NCI-H2029 (cell line): ENCODE data around the gene TNRC18.
"Not testable (repeated sequence)": the region's sequence is repeated elsewhere in the genome, so short reads cannot be mapped to it uniquely, and the experiment has no call there.

Source experiments
- DNase-seq: peaks from one replicate; lab custom pipeline; 2025; lab: John Stamatoyannopoulos, UW

TNRC18 gene

DNA sequence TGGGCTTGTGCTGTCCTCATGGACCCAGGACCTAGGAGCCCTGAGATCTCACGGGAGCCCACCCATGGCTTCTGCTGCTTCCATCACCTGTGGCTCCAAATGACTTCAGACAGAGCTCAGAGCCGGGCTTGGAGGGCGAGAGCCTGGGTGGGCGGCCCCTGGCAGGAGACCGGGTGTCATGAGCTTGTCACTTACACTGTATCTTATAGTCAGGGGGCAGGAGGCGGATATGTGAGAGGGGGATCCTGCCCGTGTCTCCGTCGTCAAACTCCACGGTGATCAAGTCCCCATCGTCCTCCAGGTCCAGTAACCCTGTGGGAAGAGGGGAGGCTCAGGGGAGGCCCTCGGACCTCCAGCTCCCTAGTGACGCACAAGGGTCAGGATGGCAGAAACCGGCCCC is 107.9 kb downstream of the TNRC18 start:
- DNase-seq: no peak

DNA sequence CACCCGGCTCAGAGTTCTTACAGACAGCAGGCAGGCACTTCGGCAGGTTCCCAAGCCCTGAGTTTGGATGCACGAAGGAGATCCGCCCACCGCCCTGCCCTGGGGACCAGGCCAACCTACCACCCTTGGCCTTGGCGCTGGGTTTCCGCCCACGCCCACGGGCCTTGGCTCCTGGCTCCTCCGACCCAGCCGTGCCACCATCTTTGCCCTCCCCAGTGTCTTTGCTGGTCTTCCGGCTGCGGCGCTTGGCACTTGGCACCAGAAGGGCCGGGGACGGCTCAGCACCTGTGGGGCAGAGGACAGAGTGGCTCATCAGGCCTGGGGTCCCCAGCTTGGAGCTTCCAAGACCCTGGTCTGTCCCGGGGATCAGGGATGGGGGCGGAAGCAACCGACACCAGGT is 108.8 kb downstream of the TNRC18 start:
- DNase-seq: no peak

- not testable (repeated sequence) for DNase-seq
Measured at GRCh38 chr7:5313076-5313885, 110.4 kb downstream of the TNRC18 start.

GRCh38 chr7:5312276-5313070 is 111.2 kb downstream of the TNRC18 start:
- DNase-seq: not testable (repeated sequence)

DNA sequence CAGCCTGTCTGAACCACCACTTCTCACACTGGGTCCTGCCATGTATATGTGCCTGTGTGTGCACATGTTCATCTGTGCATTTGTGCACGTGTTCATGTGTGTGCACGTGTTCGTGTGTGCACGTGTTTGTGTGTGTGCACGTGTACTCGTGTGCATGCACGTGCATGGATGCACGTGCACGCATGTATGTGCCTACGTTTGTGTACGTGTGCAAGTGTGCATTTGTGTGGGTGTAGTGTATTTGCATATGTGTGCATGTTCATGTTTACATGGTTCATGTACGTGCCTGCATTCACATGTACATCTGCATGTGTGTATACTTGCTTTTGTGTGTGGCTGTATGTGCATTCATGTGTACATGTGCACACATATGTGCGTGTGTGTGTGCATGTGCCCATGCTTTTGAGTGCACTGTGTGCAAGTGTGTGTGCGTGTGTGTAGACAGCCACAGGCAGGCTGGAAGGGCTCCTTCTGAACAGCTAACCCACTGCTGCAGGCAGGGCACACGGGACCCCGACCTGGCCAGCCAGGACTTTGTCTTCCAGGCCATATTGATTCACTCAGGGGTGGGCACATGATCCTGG is 112.7 kb downstream of the TNRC18 start:
- no peak for DNase-seq

- DNase-seq: no peak
Measured at GRCh38 chr7:5309146-5309545, 114.5 kb downstream of the TNRC18 start.

- not testable (repeated sequence) for DNase-seq
Measured at GRCh38 chr7:5307221-5308142, 116.2 kb downstream of the TNRC18 start.

DNA sequence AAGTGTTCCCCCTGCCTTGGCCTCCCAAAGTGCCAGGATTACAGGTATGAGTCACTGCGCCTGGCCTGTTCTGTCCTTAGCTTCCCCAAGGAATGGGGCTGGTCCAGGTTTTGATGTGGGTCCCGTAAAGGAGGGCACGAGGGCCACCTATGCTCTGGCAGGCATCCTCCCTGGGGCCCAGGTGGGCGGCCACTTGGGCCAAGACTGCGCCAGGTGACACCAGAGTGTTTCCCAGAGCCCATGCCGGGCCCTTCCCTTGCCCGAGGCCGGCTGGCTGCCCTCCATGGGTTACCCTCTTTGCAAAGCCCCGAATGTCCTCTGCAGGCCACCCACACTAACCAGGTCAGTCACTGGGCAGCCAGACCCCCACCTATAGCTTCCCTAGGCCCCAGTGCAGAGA is 118.6 kb downstream of the TNRC18 start:
- not testable (repeated sequence) for DNase-seq

DNA sequence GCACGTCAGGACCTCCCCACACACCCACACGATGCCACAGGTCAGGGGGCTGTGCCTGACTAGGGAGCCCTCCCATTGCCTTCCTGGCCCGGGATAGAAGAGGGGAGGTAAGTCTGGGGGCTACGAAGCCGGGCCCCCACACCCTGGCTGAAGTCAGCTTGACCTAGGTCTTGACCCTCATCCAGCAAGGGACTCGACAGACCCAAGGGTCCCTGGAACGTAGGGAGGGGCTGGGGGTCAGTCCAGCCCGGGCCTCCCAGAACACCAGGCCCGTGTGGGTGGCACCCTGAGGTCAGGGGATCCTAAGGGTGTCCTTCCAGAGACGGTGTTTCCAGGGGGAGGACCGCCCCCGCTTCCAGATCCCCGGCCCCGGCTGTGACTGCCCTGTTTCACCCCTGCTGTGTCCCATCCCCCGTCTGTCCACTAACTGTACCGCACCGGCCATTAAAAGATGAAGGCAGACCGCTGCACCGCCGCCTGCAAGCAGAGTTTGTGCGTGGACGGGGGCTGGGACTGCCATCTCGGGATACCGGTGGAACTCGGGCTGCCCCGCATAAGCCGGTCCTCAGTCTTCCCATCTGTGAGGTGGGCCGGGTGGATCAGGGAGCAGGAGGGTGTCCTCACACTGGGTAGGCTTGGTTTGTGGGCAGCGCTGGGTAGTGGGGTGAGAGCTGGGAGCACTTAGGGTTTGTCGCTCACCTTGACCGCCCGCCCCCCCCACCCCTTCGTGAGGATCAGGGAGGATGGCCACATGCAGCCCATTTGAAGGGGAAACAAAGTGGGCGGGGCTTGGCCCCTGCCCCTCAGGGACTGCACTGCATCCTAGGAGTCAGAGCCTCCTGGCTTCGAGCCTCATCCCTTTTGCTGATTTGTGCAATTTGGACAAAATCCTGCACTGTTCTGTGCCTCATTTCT is 119.8 kb downstream of the TNRC18 start:
- DNase-seq: no peak

DNA sequence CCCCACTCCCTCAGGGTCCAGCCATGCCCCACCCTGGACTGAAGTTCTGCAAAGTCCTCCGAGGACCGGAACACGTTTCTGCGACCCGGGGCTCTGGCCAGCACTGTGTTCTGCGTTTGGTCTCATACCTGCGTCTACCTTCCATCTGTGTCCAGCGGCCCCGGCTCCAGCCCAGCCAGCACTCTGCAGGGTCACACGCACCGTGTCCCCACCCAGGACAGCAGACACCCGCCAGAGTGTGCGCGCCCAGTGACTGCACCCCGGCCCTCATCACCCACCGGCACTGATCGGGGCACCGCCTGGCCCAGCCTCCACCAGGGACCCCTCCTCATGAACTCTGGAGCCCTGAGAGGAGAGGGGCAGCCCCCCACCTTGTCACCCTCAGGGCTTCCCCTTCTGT is 120.6 kb downstream of the TNRC18 start:
- no peak for DNase-seq

DNA sequence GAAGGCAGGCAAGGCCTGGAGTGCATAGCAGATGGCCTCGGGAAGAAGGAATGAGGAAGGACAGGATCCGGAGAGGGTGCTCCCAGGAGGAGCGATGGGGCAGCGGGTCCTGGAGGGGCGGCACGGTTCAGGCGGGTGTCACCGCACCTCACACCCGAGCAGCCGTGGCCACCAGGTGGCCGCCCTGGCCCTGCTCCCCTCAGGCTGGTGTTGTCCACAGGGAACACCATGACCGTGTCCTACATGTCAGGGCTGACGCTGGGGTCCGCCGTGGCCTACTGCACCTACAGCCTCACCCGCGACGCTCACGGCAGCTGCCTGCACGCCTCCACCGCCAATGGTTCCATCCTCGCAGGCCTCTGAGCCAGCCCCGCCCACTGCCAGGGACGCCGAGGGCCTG is 121.1 kb downstream of the TNRC18 start:
- DNase-seq: no peak

GRCh38 chr7:5300366-5300765 is 123.3 kb downstream of the TNRC18 start:
- no peak for DNase-seq

GRCh38 chr7:5296611-5297226 is 126.9 kb downstream of the TNRC18 start:
- no peak for DNase-seq

DNA sequence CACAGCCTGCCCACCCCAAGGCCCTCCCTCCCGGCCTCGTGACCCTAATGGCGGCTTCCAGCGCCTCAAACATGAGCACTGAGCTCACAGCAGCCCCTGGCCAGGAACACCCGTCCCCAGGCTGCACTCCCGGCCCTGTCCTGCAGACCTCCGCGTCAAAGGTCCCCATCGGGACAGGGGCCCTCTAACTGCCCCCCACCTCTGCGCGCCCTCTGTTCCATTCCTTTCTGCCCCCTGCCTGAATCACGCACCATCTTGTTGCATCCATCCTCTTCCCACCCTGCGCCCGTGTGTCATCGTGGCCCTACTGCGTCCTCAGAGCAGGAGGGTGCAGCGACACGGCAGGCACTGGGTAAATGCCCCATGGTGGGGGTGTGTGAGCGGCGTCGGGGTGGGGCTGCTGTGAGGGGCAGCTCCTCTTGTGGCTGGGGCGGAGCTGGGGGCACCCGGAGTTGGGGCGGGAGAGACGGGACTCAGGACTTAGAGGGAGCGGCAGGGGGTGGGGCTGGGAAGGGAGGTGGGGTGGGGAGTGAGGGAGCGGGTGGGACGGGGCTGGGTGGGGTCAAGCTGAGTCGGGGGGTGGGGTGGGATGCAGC is 127.5 kb downstream of the TNRC18 start:
- DNase-seq: no peak

DNA sequence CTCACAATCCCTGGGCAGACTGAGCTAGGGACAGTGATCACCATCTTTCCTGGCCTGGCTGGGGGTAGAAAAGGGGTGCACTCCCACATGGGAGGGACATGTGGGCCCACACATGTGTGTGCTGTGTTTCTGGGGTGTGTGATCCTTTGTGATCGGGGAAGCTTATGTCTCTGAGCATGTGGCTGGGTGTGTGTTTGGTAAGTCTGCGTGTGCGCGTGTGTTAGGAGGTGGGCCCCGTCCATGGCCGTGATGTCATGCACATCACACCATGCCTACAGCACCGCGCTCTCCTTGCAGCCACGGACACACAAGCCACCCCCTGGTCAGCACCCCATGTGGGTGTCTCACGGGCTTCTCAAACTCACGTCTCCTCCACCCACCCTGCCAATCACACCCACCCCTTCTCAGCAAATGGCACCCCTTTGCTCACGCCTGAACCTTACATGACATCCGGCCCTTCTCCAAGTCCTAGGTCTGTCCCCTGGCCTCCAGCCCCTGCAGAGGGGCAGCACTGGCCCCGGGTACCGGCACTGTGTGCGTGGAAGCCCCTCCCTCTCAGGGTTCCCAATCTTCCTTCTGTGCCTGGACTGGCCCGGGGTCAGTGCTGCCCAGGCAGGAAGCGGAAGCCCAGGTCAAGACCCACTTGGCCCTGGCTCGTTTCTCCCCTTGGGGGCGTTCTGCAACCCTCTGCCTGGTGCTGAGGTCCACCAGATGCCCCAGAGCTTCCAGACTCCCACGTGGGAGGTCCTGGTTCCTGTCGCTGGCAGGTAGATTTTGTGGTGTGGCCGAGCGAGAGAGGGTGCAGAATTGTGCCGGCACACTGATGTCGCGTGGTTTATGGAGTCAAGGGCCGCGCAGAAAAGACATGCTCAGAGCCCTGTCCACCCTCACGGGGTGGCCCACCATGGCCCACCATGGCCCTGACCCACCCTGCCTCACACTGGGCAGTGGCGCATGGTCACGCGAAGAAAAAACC is 128.3 kb downstream of the TNRC18 start:
- DNase-seq: no peak

DNA sequence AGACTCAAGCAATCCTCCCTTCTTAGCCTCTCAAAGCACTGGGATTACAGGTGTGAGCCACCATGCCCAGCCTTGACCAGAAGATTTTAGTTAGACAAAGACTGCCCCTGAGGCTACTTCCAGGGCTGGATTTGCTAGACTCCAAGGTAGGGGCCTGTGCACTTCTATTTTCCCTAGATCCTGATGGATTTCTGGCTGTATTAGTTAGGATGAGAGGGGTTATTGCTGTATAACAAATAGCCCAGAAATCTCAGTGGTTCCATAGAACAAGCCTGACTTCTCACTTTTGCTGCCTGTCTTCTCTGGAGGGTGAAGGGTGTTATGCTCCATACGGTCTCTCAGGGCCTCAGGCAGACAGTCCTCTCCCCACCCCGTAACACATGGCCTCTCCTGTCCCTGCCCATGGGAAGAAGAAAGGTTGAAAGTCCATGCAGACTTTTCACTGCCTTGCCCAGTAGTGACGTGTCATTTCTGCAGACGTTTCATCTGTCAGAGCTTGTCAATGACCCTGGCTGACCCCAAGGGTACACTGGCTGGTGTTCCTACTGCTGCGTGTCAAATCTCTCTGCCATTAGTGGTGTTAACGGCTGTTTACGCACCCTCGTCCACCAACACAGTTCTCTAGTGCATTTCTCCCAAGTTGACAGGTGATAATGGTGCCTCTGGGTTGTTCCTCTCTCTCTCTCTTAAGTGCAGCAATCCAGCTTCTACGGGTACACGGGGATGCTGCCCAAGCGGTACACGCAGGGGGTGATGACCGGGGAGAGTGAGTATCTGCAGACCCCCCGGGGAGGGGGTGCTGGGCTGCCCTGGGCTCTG is 129.3 kb downstream of the TNRC18 start:
- DNase-seq: no peak

- not testable (repeated sequence) for DNase-seq
Measured at GRCh38 chr7:5291711-5292335, 131.8 kb downstream of the TNRC18 start.
